DMS53 treated with DMSO at 0.1 percent for 48 hours (cell line): ENCODE measurements around the gene TPTE2.
"Not testable (repeated sequence)": the region's sequence is repeated elsewhere in the genome, so short reads cannot be mapped to it uniquely, and the experiment has no call there.

Source experiments
- DNase-seq: peaks from one replicate; lab custom pipeline; 2025; ENCODE audit not compliant: unreplicated experiment; lab: John Stamatoyannopoulos, UW

Gene TPTE2

GRCh38 chr13:19567820-19568534 is 6.6 kb upstream of the TPTE2 start:
- no peak for DNase-seq

- no peak for DNase-seq
Observed at GRCh38 chr13:19561585-19561984, 253 bp upstream of the TPTE2 start.

GRCh38 chr13:19560672-19561071 is 660 bp downstream of the TPTE2 start:
- not testable (repeated sequence) for DNase-seq

GRCh38 chr13:19559739-19560138 is 1.6 kb downstream of the TPTE2 start:
- not testable (repeated sequence) for DNase-seq

GRCh38 chr13:19557287-19557686 is 4.0 kb downstream of the TPTE2 start:
- DNase-seq: not testable (repeated sequence)

- not testable (repeated sequence) for DNase-seq
Observed at GRCh38 chr13:19549245-19549644, 12.1 kb downstream of the TPTE2 start.

GRCh38 chr13:19525634-19526033 is 35.7 kb downstream of the TPTE2 start:
- DNase-seq: not testable (repeated sequence)

GRCh38 chr13:19519049-19519448 is 42.3 kb downstream of the TPTE2 start:
- no peak for DNase-seq

GRCh38 chr13:19507623-19508022 is 53.7 kb downstream of the TPTE2 start:
- DNase-seq: not testable (repeated sequence)

DNA sequence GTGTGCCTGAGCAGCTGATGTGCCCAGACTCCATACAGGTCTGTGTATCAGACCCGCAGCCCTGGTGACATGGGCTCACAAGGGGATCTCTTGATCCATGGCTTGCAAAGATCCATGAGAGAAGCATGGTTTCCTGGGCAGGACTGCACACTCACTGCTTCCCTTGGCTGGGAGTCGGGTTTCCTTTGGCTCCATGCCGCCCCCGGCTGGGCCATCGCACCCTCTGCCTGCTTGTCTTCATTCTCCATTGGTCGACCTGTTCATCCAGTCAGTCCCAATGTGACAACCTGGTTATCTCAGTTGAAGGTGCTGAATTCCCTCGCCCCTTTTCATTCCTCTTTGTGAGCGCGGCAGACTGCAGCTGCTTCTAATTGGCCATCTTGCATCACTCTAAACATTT is 101.2 kb downstream of the TPTE2 start:
- not testable (repeated sequence) for DNase-seq

DNA sequence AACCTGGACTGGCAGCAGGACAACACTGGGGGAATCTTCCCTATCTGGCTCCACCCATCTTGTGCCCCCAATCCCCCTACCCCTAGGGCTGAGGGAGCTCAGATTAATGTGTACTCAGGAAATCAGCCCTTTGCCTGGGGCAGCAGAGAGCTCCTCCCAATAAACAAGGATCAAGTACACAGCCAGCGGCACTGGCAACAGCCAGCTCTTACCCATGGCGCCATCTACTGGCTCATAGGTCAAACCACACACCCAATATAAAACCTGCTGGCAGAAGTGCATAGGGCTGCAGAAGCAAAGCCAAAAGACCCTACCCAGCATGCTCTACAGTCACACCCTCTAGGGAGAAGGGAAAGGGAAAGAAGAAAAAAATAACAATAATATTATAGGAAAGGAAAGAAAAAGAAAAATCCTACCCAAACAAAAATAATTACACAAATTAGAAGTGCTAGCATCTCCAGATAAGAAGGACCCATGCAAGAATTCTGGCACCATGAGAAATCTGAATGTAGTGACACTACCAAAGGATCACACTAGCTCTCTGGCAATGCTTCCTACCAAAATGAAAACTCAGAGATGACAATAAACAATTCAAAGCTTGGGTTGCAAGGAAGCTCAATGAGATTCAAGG is 122.2 kb downstream of the TPTE2 start:
- DNase-seq: peak; percentile 27

- not testable (repeated sequence) for DNase-seq
Observed at GRCh38 chr13:19437780-19438179, 123.6 kb downstream of the TPTE2 start.

DNA sequence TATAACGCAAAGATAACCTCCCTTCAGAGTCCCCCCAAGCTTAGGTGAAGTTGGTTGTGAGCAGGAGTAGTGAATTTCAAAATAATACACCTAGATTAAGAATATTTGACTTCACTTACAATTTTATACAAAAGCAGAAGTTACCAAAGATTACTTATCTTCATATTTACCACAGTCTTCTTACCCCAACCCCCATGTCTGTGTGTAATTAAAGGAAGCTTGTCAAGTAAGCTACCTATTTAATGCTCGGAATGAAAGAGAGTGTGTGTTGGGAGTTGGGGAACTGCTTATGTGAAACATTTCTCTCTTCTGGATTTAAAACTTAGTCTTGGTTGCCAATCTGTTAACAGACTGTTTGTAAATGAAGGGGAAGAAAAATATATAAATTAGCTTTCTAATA is 139.1 kb downstream of the TPTE2 start:
- DNase-seq: not testable (repeated sequence)

GRCh38 chr13:19412494-19412893 is 148.8 kb downstream of the TPTE2 start:
- DNase-seq: not testable (repeated sequence)

DNA sequence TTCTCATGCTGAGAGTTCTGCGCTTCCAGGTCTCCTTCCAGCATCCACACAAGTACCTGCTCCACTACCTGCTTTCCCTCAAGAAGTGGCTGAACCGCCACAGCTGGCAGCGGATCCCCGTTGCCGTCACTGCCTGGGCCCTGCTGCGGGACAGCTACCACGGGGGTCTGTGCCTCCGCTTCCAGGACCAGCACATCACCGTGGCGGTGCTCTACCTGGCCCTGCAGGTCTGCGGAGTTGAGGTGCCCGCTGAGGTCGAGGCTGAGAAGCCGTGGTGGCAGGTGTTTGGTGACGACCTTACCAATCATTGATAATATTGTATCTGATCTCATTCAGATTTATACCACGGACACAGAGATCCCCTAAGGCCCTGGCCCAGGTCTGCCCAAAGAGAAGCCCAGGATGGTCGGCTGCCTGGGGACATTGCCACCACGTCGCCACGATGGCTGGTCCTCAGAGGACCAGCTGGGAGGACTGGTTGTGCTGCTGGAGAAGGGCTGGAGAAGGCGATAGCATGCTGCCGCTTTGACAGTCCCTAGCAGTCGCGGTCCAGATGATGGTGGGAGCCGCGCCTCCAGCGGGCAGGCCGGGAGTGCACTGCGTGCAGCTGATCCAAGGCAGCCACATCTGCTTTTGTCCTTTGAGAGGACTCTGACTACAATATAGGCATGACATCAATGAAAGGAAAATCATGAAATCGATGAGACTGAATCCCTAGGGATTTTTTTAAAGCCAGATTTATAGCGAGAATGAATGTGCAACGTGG is 178.4 kb downstream of the TPTE2 start:
- not testable (repeated sequence) for DNase-seq

DNA sequence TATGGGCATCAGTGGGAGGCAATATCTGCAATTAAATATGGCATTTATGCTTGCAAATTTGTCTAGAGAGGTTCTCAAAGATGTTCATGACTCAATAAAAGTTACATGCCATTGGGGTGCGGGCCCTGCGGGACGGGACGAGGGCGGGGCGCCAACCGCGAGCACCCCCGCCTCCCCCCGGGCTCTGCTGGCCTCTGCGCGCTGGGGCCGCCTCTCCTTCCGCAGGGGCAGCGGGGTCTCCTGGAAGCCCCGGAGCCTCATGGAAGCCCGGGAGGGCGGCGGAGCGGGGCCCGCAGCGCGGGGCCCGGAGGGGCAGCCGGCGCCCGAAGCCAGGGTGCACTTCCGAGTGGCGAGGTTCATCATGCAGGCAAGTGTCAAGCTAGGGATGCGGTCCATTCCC is 179.2 kb downstream of the TPTE2 start:
- DNase-seq: no peak
